ENCODE results near the gene SDR39U1. TPM values are rescaled to one million over a fixed set of nuclear protein-coding genes. Genes with fewer than 3 reads are reported as not detected.

Gene SDR39U1
- total and polyA plus RNA-seq, 8 donors: 10.8 to 71.2 (median 42.1) TPM

DNA sequence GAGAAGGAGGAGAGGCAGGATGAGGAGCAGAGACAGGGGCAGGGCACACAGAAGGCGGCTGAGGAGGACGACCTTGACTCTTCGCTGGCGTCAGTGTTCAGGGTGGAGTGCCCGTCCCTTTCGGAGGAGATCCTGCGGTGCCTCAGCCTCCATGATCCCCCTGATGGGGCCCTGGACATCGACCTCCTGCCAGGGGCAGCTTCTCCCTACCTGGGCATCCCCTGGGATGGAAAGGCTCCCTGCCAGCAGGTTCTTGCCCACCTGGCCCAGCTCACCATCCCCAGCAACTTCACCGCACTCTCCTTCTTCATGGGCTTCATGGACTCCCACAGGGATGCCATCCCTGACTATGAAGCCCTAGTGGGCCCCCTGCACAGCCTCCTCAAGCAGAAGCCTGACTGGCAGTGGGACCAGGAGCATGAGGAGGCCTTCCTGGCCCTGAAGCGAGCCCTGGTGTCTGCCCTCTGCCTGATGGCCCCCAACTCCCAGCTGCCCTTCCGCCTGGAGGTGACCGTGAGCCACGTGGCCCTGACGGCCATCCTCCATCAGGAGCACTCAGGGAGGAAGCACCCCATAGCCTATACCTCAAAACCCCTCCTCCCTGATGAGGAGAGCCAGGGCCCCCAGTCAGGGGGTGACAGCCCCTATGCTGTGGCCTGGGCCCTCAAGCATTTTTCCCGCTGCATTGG, 27.7 kb downstream of the SDR39U1 start:
- no peaks in the 10 kb centered on the region for H3K27me3 ChIP-seq
- no peaks in the 10 kb centered on the region for H3K9me3 ChIP-seq
- H3K27ac ChIP-seq: no peak overlapping the region
- DNase-seq: no peak
- no peak for TF ChIP-seq EP300 (IDR thresholded peaks at IDR 0.05)
- TF ChIP-seq, protein P1, sequence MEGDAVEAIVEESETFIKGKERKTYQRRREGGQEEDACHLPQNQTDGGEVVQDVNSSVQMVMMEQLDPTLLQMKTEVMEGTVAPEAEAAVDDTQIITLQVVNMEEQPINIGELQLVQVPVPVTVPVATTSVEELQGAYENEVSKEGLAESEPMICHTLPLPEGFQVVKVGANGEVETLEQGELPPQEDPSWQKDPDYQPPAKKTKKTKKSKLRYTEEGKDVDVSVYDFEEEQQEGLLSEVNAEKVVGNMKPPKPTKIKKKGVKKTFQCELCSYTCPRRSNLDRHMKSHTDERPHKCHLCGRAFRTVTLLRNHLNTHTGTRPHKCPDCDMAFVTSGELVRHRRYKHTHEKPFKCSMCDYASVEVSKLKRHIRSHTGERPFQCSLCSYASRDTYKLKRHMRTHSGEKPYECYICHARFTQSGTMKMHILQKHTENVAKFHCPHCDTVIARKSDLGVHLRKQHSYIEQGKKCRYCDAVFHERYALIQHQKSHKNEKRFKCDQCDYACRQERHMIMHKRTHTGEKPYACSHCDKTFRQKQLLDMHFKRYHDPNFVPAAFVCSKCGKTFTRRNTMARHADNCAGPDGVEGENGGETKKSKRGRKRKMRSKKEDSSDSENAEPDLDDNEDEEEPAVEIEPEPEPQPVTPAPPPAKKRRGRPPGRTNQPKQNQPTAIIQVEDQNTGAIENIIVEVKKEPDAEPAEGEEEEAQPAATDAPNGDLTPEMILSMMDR (IDR thresholded peaks at IDR 0.05): no peak
- H3K4me3 ChIP-seq: no peak overlapping the region
- peaks cover 0 to 25% (median 19%) of the 10 kb centered on the region in 4 donors for H3K4me1 ChIP-seq
- intact Hi-C loops (cut with DNase I; ENCODE audit: low total_unique reads): loop anchor here (5.0 kb wide), 1 partner anchor 48 kb away; the partner anchor contains the start of gene NFATC4
- peaks cover 0 to 63% (median 48%) of the 10 kb centered on the region in 4 donors for H3K36me3 ChIP-seq
- WGBS, 5 donors: 86 to 95% (median 91%) methylated on average over 14 to 15 of the region's 15 CpGs

- DNase-seq: no peak
- TF ChIP-seq, protein P1 (IDR thresholded peaks at IDR 0.05): no peak
Observed at GRCh38 chr14:24414077-24414476, 28.5 kb downstream of the SDR39U1 start.

GRCh38 chr14:24411443-24412389, 30.9 kb downstream of the SDR39U1 start:
- Histone ChIP-seq H3K9me3 (no peaks in the 10 kb centered on the region), H3K36me3 (peaks cover 0 to 88% (median 73%) of the 10 kb centered on the region in 4 donors), H3K4me1 (peaks cover 0 to 8% (median 6%) of the 10 kb centered on the region in 4 donors), H3K4me3 (no peak overlapping the region), H3K27ac (no peak overlapping the region), H3K27me3 (no peaks in the 10 kb centered on the region)
- TF ChIP-seq, protein P1 (IDR thresholded peaks at IDR 0.05): peak in 5 of 7 experiments; percentile 68 to 79 (median 69)
- TF ChIP-seq POLR2AphosphoS5 (IDR thresholded peaks at IDR 0.05): peak in 1 of 3 donors; percentile 21
- no peak for TF ChIP-seq POLR2A (IDR thresholded peaks at IDR 0.05)
- 67 to 73% (median 69%) methylated on average over 15 to 16 of the region's 16 CpGs for whole genome bisulfite sequencing, 5 donors
- intact Hi-C loops (cut with DNase I; ENCODE audit: low total_unique reads): no loop called here
- peak; percentile 52 to 76 for DNase-seq

More at GRCh38 chr14:24414077-24414476, 28.5 kb downstream of the SDR39U1 start:
- no peak overlapping the region for H3K27ac ChIP-seq
- H3K36me3 ChIP-seq: peaks cover 0 to 71% (median 56%) of the 10 kb centered on the region in 4 donors
- no peaks in the 10 kb centered on the region for H3K9me3 ChIP-seq
- intact Hi-C loops (cut with DNase I; ENCODE audit: low total_unique reads): no loop called here
- H3K4me3 ChIP-seq: no peak overlapping the region
- 90 to 100% (median 97%) methylated on average over 1 of the region's 1 CpG for WGBS, 5 donors
- H3K4me1 ChIP-seq: peaks cover 0 to 22% (median 15%) of the 10 kb centered on the region in 4 donors
- H3K27me3 ChIP-seq: no peaks in the 10 kb centered on the region

GRCh38 chr14:24409956-24410355, 32.6 kb downstream of the SDR39U1 start:
- Histone ChIP-seq H3K27me3 (no peaks in the 10 kb centered on the region), H3K27ac (no peak overlapping the region), H3K4me1 (peaks cover 0 to 8% (median 6%) of the 10 kb centered on the region in 4 donors), H3K4me3 (no peak overlapping the region), H3K36me3 (peaks cover 0 to 79% (median 69%) of the 10 kb centered on the region in 4 donors), H3K9me3 (no peaks in the 10 kb centered on the region)
- TF ChIP-seq, protein P1 (IDR thresholded peaks at IDR 0.05): no peak
- TF ChIP-seq EP300 (IDR thresholded peaks at IDR 0.05): no peak
- no peak for TF ChIP-seq POLR2AphosphoS5 (IDR thresholded peaks at IDR 0.05)
- DNase-seq: peak in 1 of 2 donors; percentile 9
- intact Hi-C loops (cut with DNase I; ENCODE audit: low total_unique reads): no loop called here
- WGBS, 5 donors: 93 to 97% (median 96%) methylated on average over 4 to 10 of the region's 10 CpGs
